Measurements from ENCODE around the gene HIVEP1. TPM values are rescaled to one million over a fixed set of nuclear protein-coding genes. Genes with fewer than 3 reads are reported as not detected.

The HIVEP1 gene
- total RNA-seq, 1 donor from 2014 or later, result 25.7 TPM

DNA sequence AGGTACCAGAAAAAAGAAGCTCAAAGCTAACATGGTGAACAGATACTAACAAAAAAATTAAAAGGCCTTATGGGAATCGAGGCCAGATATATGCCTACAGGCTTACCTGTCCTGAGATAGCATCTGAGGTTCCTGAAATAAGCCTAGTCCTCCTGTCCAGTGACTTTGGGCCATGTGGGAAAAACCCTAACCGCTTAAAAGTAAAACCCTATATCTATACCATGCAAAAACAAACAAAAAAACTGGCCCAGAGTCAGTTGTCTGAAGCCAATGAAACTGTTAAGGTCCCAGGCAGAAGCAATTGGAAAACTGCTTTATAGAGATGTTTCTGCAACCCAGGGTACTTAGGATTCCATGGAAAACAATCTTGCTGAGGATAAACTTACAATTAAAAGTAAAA, 122.9 kb downstream of the HIVEP1 start:
- TF ChIP-seq, protein P1, sequence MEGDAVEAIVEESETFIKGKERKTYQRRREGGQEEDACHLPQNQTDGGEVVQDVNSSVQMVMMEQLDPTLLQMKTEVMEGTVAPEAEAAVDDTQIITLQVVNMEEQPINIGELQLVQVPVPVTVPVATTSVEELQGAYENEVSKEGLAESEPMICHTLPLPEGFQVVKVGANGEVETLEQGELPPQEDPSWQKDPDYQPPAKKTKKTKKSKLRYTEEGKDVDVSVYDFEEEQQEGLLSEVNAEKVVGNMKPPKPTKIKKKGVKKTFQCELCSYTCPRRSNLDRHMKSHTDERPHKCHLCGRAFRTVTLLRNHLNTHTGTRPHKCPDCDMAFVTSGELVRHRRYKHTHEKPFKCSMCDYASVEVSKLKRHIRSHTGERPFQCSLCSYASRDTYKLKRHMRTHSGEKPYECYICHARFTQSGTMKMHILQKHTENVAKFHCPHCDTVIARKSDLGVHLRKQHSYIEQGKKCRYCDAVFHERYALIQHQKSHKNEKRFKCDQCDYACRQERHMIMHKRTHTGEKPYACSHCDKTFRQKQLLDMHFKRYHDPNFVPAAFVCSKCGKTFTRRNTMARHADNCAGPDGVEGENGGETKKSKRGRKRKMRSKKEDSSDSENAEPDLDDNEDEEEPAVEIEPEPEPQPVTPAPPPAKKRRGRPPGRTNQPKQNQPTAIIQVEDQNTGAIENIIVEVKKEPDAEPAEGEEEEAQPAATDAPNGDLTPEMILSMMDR (IDR thresholded peaks at IDR 0.05), result no peak
- no peak for ATAC-seq
- intact Hi-C loops (cut with DNase I), result no loop called here
- Histone ChIP-seq H3K9me3 (no peaks in the 10 kb centered on the region), H3K4me1 (no peaks in the 10 kb centered on the region), H3K4me3 (no peak overlapping the region), H3K27me3 (no peaks in the 10 kb centered on the region), H3K36me3 (peaks cover 8% of the 10 kb centered on the region), H3K27ac (no peak overlapping the region)
- no peak for DNase-seq

GRCh38 chr6:12136905-12137304, 124.8 kb downstream of the HIVEP1 start:
- no peak for ATAC-seq
- TF ChIP-seq, protein P1 (IDR thresholded peaks at IDR 0.05), result no peak

GRCh38 chr6:12137480-12137879, 125.4 kb downstream of the HIVEP1 start:
- no peaks in the 10 kb centered on the region for H3K4me1 ChIP-seq
- no peak overlapping the region for H3K4me3 ChIP-seq
- intact Hi-C loops (cut with DNase I), result no loop called here
- no peak for ATAC-seq
- H3K36me3 ChIP-seq, result peaks cover 14% of the 10 kb centered on the region
- no peaks in the 10 kb centered on the region for H3K9me3 ChIP-seq
- no peak overlapping the region for H3K27ac ChIP-seq
- H3K27me3 ChIP-seq, result no peaks in the 10 kb centered on the region
- TF ChIP-seq, protein P1 (IDR thresholded peaks at IDR 0.05), result no peak
- no peak for DNase-seq

More at GRCh38 chr6:12136905-12137304, 124.8 kb downstream of the HIVEP1 start:
- no peak for DNase-seq
- H3K9me3 ChIP-seq, result no peaks in the 10 kb centered on the region
- no peak overlapping the region for H3K27ac ChIP-seq
- H3K27me3 ChIP-seq, result no peaks in the 10 kb centered on the region
- H3K36me3 ChIP-seq, result peaks cover 14% of the 10 kb centered on the region
- H3K4me3 ChIP-seq, result no peak overlapping the region
- H3K4me1 ChIP-seq, result no peaks in the 10 kb centered on the region
- intact Hi-C loops (cut with DNase I), result no loop called here

DNA sequence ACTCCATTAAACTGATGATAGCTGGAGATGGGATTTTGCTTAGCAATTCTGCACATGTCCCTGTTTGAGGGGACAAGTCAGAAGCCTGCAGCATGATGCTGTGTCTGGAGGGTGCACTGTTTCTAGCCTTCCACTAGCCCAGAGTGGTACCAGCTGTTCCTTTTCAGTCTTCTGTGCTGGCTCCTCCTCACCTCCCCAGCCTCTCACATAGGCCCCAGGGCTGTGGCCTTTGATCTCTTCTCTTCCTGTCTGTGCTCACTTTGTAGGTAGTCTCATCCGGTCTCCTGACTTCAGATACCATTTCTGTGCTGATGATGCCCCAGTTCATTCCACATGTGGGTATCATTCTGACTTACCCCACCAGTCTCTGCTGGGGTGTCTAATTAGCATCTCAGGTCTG, 126.3 kb downstream of the HIVEP1 start:
- intact Hi-C loops (cut with DNase I), result no loop called here
- Histone ChIP-seq H3K4me1 (no peaks in the 10 kb centered on the region), H3K4me3 (no peak overlapping the region), H3K9me3 (no peaks in the 10 kb centered on the region), H3K27me3 (no peaks in the 10 kb centered on the region), H3K27ac (no peak overlapping the region), H3K36me3 (peaks cover 14% of the 10 kb centered on the region)
- no peak for DNase-seq
- TF ChIP-seq, protein P1 (IDR thresholded peaks at IDR 0.05), result no peak
- no peak for ATAC-seq

GRCh38 chr6:12138936-12139335, 126.8 kb downstream of the HIVEP1 start:
- H3K27me3 ChIP-seq, result no peaks in the 10 kb centered on the region
- ATAC-seq, result no peak
- H3K4me1 ChIP-seq, result no peaks in the 10 kb centered on the region
- TF ChIP-seq, protein P1 (IDR thresholded peaks at IDR 0.05), result no peak
- intact Hi-C loops (cut with DNase I), result no loop called here
- H3K36me3 ChIP-seq, result peaks cover 14% of the 10 kb centered on the region
- no peak overlapping the region for H3K4me3 ChIP-seq
- DNase-seq, result no peak
- no peaks in the 10 kb centered on the region for H3K9me3 ChIP-seq
- no peak overlapping the region for H3K27ac ChIP-seq

All from upper lobe of right lung (tissue), 1 donor.